A549 (cell line): ENCODE measurements around the gene C1QC. TPM values are rescaled to one million over a fixed set of nuclear protein-coding genes. Genes with fewer than 3 reads are reported as not detected.

Experiments used
- ATAC-seq, 2 experiments: fragments of 200-7000 bp in 1 of 2; fragments of >200 bp in 1 of 2; cut with Nextera tagmentation in 1 of 2; cut with Tn5 transposase in 1 of 2; 3 replicates each; pipeline versions ENCODE4 v1.8.0 to v1.9.1; 2018 to 2020; ENCODE audit warnings: mild to moderate bottlenecking in 1 of 2, moderate library complexity in 1 of 2
- CTCF ChIA-PET: fragments of 300-600 bp; sonication (Branson Sonifier 250); formaldehyde crosslinking; extraction: SDS; loops from one replicate; lab custom pipeline; 2021; ENCODE audit warnings: antibody characterized with exemption, inconsistent platforms; lab: Yijun Ruan, JAX
- POLR2A ChIA-PET: fragments of 350-600 bp; formaldehyde crosslinking; extraction: SDS; loops from one replicate; lab custom pipeline; 2021; ENCODE audit warnings: antibody characterized with exemption, inconsistent platforms; lab: Yijun Ruan, JAX
- DNase-seq, 2 experiments: peaks; one replicate each; pipeline versions ENCODE4 v3.0.0 to v3.0.0-alpha.2; 2011 to 2016; ENCODE audit warnings: low read depth in 1 of 2, low spot score in 1 of 2
- FAIRE-seq: peaks from 2 replicates; lab custom pipeline; 2011; peaks lifted over from hg19 to GRCh38; lab: Jason Lieb, UNC
- H3K27ac ChIP-seq, 2 experiments: fragments of >200 bp; sonication (Bioruptor Twin); formaldehyde crosslinking; 3 replicates each; pipeline ENCODE4 v1.5.1; 2016 to 2017
- H3K4me1 ChIP-seq: fragments of >200 bp; sonication (Bioruptor Twin); formaldehyde crosslinking; 3 replicates; pipeline ENCODE4 v1.6.1; 2016
- H3K4me2 ChIP-seq: fragments of >200 bp; sonication (Bioruptor Twin); formaldehyde crosslinking; 3 replicates; pipeline ENCODE4 v1.6.1; 2016
- H3K4me3 ChIP-seq: fragments of >200 bp; sonication (Bioruptor Twin); formaldehyde crosslinking; 3 replicates; pipeline ENCODE4 v1.5.1; 2016
- H3K9me3 ChIP-seq: fragments of >200 bp; sonication (Bioruptor Twin); formaldehyde crosslinking; 3 replicates; pipeline ENCODE4 v1.6.1; 2016
- CEBPB ChIP-seq, 2 experiments: fragments of >200 bp in 1 of 2; sonication (Bioruptor Twin) in 1 of 2; formaldehyde crosslinking in 1 of 2; IDR thresholded peaks; 2 replicates each; pipeline ENCODE4 v1.6.1; 2012 to 2016
- HEYL ChIP-seq: fragments of 250-450 bp; sonication (Bioruptor Pico); IDR thresholded peaks from 2 replicates; pipeline ENCODE4 v1.8.0; 2021; ENCODE audit warnings: mild to moderate bottlenecking, moderate library complexity
- JUN ChIP-seq, 2 experiments: fragments of >200 bp; sonication (Bioruptor Twin); formaldehyde crosslinking; IDR thresholded peaks; 2 replicates in 1 of 2; 3 replicates in 1 of 2; pipeline ENCODE4 v1.6.1; 2016 to 2017
- KDM1A ChIP-seq: fragments of 200-600 bp; sonication (generic); IDR thresholded peaks from 2 replicates; pipeline ENCODE4 v1.6.1; 2016; ENCODE audit warnings: low read depth, mild to moderate bottlenecking
- MAFK ChIP-seq: fragments of 450-650 bp; IDR thresholded peaks from 2 replicates; pipeline ENCODE4 v1.6.1; 2014; ENCODE audit not compliant: partially characterized antibody
- NR3C1 ChIP-seq: fragments of >200 bp; sonication (Bioruptor Twin); formaldehyde crosslinking; IDR thresholded peaks from 3 replicates; pipeline ENCODE4 v1.6.1; 2017
- SMC3 ChIP-seq: fragments of >200 bp; sonication (Bioruptor Twin); formaldehyde crosslinking; IDR thresholded peaks from 3 replicates; pipeline ENCODE4 v1.6.1; 2018; ENCODE audit warnings: inconsistent platforms
- TFCP2L1 ChIP-seq: fragments of 250-450 bp; sonication (Bioruptor Pico); IDR thresholded peaks from 2 replicates; pipeline ENCODE4 v1.5.0; 2021; ENCODE audit warnings: mild to moderate bottlenecking
- TP53 ChIP-seq: fragments of 250-450 bp; sonication (Bioruptor Pico); IDR thresholded peaks from 2 replicates; pipeline ENCODE4 v1.5.0; 2021; ENCODE audit warnings: mild to moderate bottlenecking, moderate library complexity
- ZNF302 ChIP-seq: fragments of 250-450 bp; sonication (Bioruptor Pico); IDR thresholded peaks from 2 replicates; pipeline ENCODE4 v1.9.0; 2021; ENCODE audit warnings: inconsistent platforms, mild to moderate bottlenecking, moderate library complexity
- WGBS: methylation state at CpG from one replicate; pipeline ENCODE4 v1.1.6; 2017; ENCODE audit errors: missing lambda C conversion rate; 5-methylcytosine and 5-hydroxymethylcytosine counted together
- polyA minus RNA-seq: library from RNA; depleted of rRNA, polyadenylated mRNA; stranded (reverse); fragments of >200 nt; gene quantifications from 2 replicates; pipeline ENCODE4 v1.2.3, GENCODE V29; 2011; rRNA and poly(A)+ RNA removed
- polyA plus RNA-seq, 4 experiments: library from polyadenylated mRNA; depleted of rRNA in 3 of 4; stranded (reverse); fragments of >200 nt; fragmentation: RNase III in 1 of 4; extraction: RNeasy Plus Mini Kit Qiagen cat#74134 plus additional on column Dnase treatment in 1 of 4; gene quantifications; 2 replicates in 3 of 4; 3 replicates in 1 of 4; pipeline ENCODE4 v1.2.3, GENCODE V29; 2011 to 2017
- TF ChIP-seq, protein P1 (sequence below): fragments of 250-450 bp; sonication (Bioruptor Pico); IDR thresholded peaks from 2 replicates; pipeline ENCODE4 v1.5.0; 2020; ENCODE audit warnings: low read depth, mild to moderate bottlenecking, moderate library complexity
- TF ChIP-seq, protein P2 (sequence below): fragments of 450-650 bp; IDR thresholded peaks from 2 replicates; pipeline ENCODE4 v1.6.1; 2014; ENCODE audit warnings: antibody characterized with exemption
- TF ChIP-seq, protein P3 (sequence below): fragments of 200-600 bp; sonication (generic); IDR thresholded peaks from 2 replicates; pipeline ENCODE4 v1.6.1; 2016; ENCODE audit warnings: antibody characterized with exemption, mild to moderate bottlenecking, moderate library complexity

Gene C1QC
- polyA plus RNA-seq (2011; rRNA removed) = not detected in 2 replicates
- polyA plus RNA-seq (2012; cell fraction: cytosol; rRNA removed) = not detected in 2 replicates
- not detected in 2 replicates for polyA plus RNA-seq (2012; cell fraction: nucleus; rRNA removed)
- not detected in 3 replicates for polyA plus RNA-seq (2017; fragmentation: RNase III; extraction: RNeasy Plus Mini Kit Qiagen cat#74134 plus additional on column Dnase treatment)
- not detected in 2 replicates for polyA minus RNA-seq

DNA sequence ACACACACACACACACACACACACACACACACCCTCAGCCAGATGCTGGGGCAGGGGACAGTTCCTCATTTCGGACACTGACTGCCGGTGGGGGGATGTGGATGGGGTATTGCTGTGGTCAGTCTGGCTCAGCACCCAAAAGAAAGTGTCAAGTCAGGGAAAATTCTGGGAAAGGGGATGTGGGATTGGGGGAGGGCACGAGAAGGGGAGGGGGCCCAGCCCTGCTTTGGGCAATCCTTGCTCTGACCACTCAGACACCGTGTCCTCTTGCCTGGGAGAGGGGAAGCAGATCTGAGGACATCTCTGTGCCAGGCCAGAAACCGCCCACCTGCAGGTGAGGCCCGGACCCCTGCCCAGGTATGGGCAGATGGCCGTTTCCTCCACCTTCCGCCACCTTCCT is at the start of gene C1QC:
Gene C1QC, plus strand, starts transcription at position 253 of the 400 bp plus-strand sequence. CDS start 391 bp downstream, outside the sequence.
- Histone ChIP-seq H3K9me3 (no peaks in the 10 kb centered on the region), H3K27ac (no peak within 1 kb of the TSS), H3K4me3 (no peak within 1 kb of the TSS), H3K4me1 (0 out of 3 replicates have a peak, but pooled peaks cover 5% of the 10 kb centered on the region), H3K4me2 (no peak within 1 kb of the TSS)
- no peak for DNase-seq
- POLR2A ChIA-PET = no interaction called here
- no peak for FAIRE-seq
- TF ChIP-seq TP53 (CRISPR knock-in tag) (no peak), CEBPB (IDR thresholded peaks at IDR 0.05) (no peak), MAFK (peak; percentile 43), SMC3 (no peak), NR3C1 (no peak), ZNF302 (CRISPR knock-in tag) (no peak)
- TF ChIP-seq, protein P1, sequence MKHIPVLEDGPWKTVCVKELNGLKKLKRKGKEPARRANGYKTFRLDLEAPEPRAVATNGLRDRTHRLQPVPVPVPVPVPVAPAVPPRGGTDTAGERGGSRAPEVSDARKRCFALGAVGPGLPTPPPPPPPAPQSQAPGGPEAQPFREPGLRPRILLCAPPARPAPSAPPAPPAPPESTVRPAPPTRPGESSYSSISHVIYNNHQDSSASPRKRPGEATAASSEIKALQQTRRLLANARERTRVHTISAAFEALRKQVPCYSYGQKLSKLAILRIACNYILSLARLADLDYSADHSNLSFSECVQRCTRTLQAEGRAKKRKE = no peak
- no peak for ATAC-seq
- CTCF ChIA-PET = interaction anchor here (1.2 to 8.2 kb wide), 8 partner anchors 14 to 266 kb away, joined by 3 to 248 read pairs (median 5); no protein-coding TSS in a partner anchor
- WGBS = 46% methylated on average over 8 of the region's 8 CpGs

GRCh38 chr1:22594396-22594795 is 49.0 kb upstream of the C1QC start:
- Histone ChIP-seq H3K4me3 (no peak overlapping the region), H3K27ac (no peak overlapping the region), H3K4me2 (no peak overlapping the region), H3K4me1 (no peaks in the 10 kb centered on the region), H3K9me3 (no peaks in the 10 kb centered on the region)
- POLR2A ChIA-PET = no interaction called here
- no peak for DNase-seq
- WGBS = 37% methylated on average over 5 of the region's 10 CpGs
- ATAC-seq = no peak
- CTCF ChIA-PET = no interaction called here
- TF ChIP-seq HEYL (CRISPR knock-in tag) (no peak), JUN (IDR thresholded peaks at IDR 0.05) (no peak)
- TF ChIP-seq, protein P2, sequence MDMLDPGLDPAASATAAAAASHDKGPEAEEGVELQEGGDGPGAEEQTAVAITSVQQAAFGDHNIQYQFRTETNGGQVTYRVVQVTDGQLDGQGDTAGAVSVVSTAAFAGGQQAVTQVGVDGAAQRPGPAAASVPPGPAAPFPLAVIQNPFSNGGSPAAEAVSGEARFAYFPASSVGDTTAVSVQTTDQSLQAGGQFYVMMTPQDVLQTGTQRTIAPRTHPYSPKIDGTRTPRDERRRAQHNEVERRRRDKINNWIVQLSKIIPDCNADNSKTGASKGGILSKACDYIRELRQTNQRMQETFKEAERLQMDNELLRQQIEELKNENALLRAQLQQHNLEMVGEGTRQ = no peak
- TF ChIP-seq, protein P3, sequence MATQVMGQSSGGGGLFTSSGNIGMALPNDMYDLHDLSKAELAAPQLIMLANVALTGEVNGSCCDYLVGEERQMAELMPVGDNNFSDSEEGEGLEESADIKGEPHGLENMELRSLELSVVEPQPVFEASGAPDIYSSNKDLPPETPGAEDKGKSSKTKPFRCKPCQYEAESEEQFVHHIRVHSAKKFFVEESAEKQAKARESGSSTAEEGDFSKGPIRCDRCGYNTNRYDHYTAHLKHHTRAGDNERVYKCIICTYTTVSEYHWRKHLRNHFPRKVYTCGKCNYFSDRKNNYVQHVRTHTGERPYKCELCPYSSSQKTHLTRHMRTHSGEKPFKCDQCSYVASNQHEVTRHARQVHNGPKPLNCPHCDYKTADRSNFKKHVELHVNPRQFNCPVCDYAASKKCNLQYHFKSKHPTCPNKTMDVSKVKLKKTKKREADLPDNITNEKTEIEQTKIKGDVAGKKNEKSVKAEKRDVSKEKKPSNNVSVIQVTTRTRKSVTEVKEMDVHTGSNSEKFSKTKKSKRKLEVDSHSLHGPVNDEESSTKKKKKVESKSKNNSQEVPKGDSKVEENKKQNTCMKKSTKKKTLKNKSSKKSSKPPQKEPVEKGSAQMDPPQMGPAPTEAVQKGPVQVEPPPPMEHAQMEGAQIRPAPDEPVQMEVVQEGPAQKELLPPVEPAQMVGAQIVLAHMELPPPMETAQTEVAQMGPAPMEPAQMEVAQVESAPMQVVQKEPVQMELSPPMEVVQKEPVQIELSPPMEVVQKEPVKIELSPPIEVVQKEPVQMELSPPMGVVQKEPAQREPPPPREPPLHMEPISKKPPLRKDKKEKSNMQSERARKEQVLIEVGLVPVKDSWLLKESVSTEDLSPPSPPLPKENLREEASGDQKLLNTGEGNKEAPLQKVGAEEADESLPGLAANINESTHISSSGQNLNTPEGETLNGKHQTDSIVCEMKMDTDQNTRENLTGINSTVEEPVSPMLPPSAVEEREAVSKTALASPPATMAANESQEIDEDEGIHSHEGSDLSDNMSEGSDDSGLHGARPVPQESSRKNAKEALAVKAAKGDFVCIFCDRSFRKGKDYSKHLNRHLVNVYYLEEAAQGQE = no peak
- FAIRE-seq = no peak

DNA sequence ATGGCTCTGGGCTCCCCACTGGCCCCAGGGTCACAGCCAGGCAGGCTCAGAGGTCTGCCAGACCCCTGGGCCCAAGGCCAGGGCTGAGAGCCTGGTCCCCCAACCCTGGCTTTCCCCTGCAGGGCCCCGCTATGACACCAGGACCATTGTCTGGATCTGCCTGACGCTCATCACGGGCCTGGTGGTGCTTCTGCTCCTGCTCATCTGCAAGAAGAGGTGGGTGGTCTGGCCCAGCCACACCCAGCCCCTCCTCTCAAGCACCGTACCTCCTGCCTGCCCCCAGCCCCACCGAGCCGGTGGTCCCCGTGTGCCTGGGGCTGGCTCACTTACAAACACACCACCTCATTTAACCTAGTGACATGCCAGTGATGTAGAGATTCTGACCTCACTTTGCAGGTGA is 48.3 kb upstream of the C1QC start:
- DNase-seq = no peak
- Histone ChIP-seq H3K4me3 (no peak overlapping the region), H3K4me2 (no peak overlapping the region), H3K27ac (no peak overlapping the region), H3K4me1 (no peaks in the 10 kb centered on the region), H3K9me3 (no peaks in the 10 kb centered on the region)
- ChIA-PET CTCF (no interaction called here), POLR2A (no interaction called here)
- 60% methylated on average over 2 of the region's 7 CpGs for WGBS
- no peak for ATAC-seq
- no peak for TF ChIP-seq TFCP2L1
- TF ChIP-seq MAFK = no peak
- TF ChIP-seq KDM1A = no peak
- FAIRE-seq = no peak
